K562 (cell line): Measurements from ENCODE around the gene IZUMO4. TPM values are rescaled to one million over a fixed set of nuclear protein-coding genes. Genes with fewer than 3 reads are reported as not detected.
A peak's percentile ranks its signal among the peaks of the same experiment; 100 is the strongest.

Source experiments
- ATAC-seq: fragments of 200-7000 bp; cut with Tn5 transposase; 3 replicates; pipeline ENCODE4 v1.9.1; 2020; ENCODE audit warnings: moderate library complexity
- BruUV-seq: library from RNA; stranded (reverse); fragments of 400-500 nt; replicated peaks from 2 replicates; lab custom pipeline; 2021; lab: Mats Ljungman, UMichigan
- CTCF ChIA-PET: fragments of 300-600 bp; formaldehyde crosslinking; extraction: SDS; loops from one replicate; lab custom pipeline; 2021; ENCODE audit warnings: low intra/inter-chr PET ratio; lab: Yijun Ruan, JAX
- POLR2A ChIA-PET: fragments of 300-600, 350-650 bp; sonication (Branson Sonifier 250); formaldehyde crosslinking; extraction: SDS; loops from one replicate; lab custom pipeline; 2021; ENCODE audit warnings: antibody characterized with exemption, inconsistent platforms; lab: Yijun Ruan, JAX
- DNase-seq, 4 experiments: peaks; one replicate each; pipeline versions ENCODE4 v3.0.0 to v3.0.0-alpha.2; 2011 to 2018; ENCODE audit warnings: low spot score in 3 of 4, mixed read lengths in 3 of 4; ENCODE audit errors: extremely low read depth in 1 of 4
- FAIRE-seq: peaks from 2 replicates; lab custom pipeline; 2011; peaks lifted over from hg19 to GRCh38; lab: Jason Lieb, UNC
- H2AFZ ChIP-seq: 2 replicates; pipeline ENCODE4 v1.6.0; 2011; ENCODE audit warnings: low read depth, low read length, control low read depth, inconsistent platforms
- H3K27ac ChIP-seq: fragments of 200-600 bp; 3 replicates; pipeline ENCODE4 v1.8.0; 2011; ENCODE audit warnings: low read depth, mild to moderate bottlenecking, control low read depth, inconsistent platforms, low read length, moderate library complexity, mixed read lengths; ENCODE audit errors: extremely low read depth
- H3K27me3 ChIP-seq, 2 experiments: fragments of 300-600 bp in 1 of 2; 2 replicates in 1 of 2; 3 replicates in 1 of 2; pipeline versions ENCODE4 v1.6.0 to v1.8.0; 2011; ENCODE audit warnings: inconsistent platforms in 2 of 2, low read length in 2 of 2, mild to moderate bottlenecking in 1 of 2, mixed read lengths in 1 of 2, moderate library complexity in 1 of 2; ENCODE audit not compliant: control insufficient read depth in 2 of 2, insufficient read depth in 2 of 2
- H3K36me3 ChIP-seq: fragments of 300-600 bp; 3 replicates; pipeline ENCODE4 v1.8.0; 2011; ENCODE audit warnings: mild to moderate bottlenecking, low read length, inconsistent platforms; ENCODE audit not compliant: control insufficient read depth, insufficient read depth
- H3K4me1 ChIP-seq, 2 experiments: fragments of 200-600 bp in 1 of 2; replicated peaks in 1 of 2; 2 replicates in 1 of 2; 3 replicates in 1 of 2; pipeline versions ENCODE4 v1.5.1 to v1.8.0; 2011; ENCODE audit warnings: inconsistent platforms in 2 of 2, low read length in 2 of 2, mild to moderate bottlenecking in 1 of 2, mixed read lengths in 1 of 2, moderate library complexity in 1 of 2; ENCODE audit not compliant: control insufficient read depth in 2 of 2, insufficient read depth in 2 of 2
- H3K4me2 ChIP-seq: 2 replicates; pipeline ENCODE4 v1.6.1; 2011; ENCODE audit warnings: low read length, control low read depth, inconsistent platforms, mixed read lengths; ENCODE audit not compliant: insufficient read depth
- H3K4me3 ChIP-seq: fragments of 200-600 bp; sonication (generic), shearing (Covaris generic); 2 replicates; pipeline ENCODE4 v1.5.1; 2016; ENCODE audit warnings: control low read depth, inconsistent platforms
- H3K79me2 ChIP-seq: fragments of 200-600 bp; 3 replicates; pipeline ENCODE4 v1.8.0; 2011; ENCODE audit warnings: low read length, inconsistent platforms; ENCODE audit not compliant: control insufficient read depth, insufficient read depth
- H3K9ac ChIP-seq, 2 experiments: 2 replicates each; pipeline versions ENCODE4 v1.6.0 to v1.6.1; 2011; ENCODE audit warnings: low read depth in 2 of 2, low read length in 2 of 2, control low read depth in 1 of 2, inconsistent platforms in 1 of 2, mild to moderate bottlenecking in 1 of 2, mixed read lengths in 1 of 2; ENCODE audit not compliant: insufficient read depth in 1 of 2
- H3K9me1 ChIP-seq: one replicate; pipeline ENCODE4 v1.6.0; 2011; ENCODE audit warnings: inconsistent platforms, mild to moderate bottlenecking, low read length, moderate library complexity; ENCODE audit not compliant: control insufficient read depth, insufficient read depth
- H3K9me3 ChIP-seq: replicated peaks from 2 replicates; pipeline ENCODE4 v1.5.1; 2011; ENCODE audit warnings: low read depth, low read length, inconsistent platforms; ENCODE audit not compliant: control insufficient read depth, insufficient read depth
- H4K20me1 ChIP-seq: replicated peaks from 2 replicates; pipeline ENCODE4 v1.6.1; 2011; ENCODE audit warnings: low read length, inconsistent platforms, mixed read lengths; ENCODE audit not compliant: control insufficient read depth, insufficient read depth
- BCOR ChIP-seq: fragments of 450-650 bp; IDR thresholded peaks from 2 replicates; pipeline ENCODE4 v1.6.1; 2016
- CC2D1A ChIP-seq: fragments of 450-650 bp; IDR thresholded peaks from 2 replicates; pipeline ENCODE4 v1.6.1; 2017; ENCODE audit warnings: mild to moderate bottlenecking
- ELF1 ChIP-seq: fragments of 200-800 bp; sonication (Bioruptor generic); IDR thresholded peaks from 2 replicates; pipeline ENCODE4 v1.6.1; 2016; ENCODE audit warnings: missing genetic modification characterization, missing compliant biosample characterization
- ELF4 ChIP-seq: fragments of 450-650 bp; formaldehyde crosslinking; IDR thresholded peaks from 2 replicates; pipeline ENCODE4 v1.4.0; 2022; ENCODE audit warnings: missing genetic modification characterization
- ELK3 ChIP-seq: fragments of 450-650 bp; formaldehyde crosslinking; IDR thresholded peaks from 2 replicates; pipeline ENCODE4 v1.4.0; 2020; ENCODE audit warnings: mild to moderate bottlenecking
- FOXK2 ChIP-seq, 2 experiments: fragments of 450-650 bp; IDR thresholded peaks in 1 of 2; conservative IDR thresholded peaks in 1 of 2; 2 replicates each; pipeline ENCODE4 v1.6.1; 2016; ENCODE audit warnings: low read depth in 2 of 2, mild to moderate bottlenecking in 1 of 2
- HDGF ChIP-seq: fragments of 450-650 bp; IDR thresholded peaks from 2 replicates; pipeline ENCODE4 v1.6.1; 2016
- HLTF ChIP-seq: fragments of 450-650 bp; IDR thresholded peaks from 2 replicates; pipeline ENCODE4 v1.6.1; 2016
- MTA1 ChIP-seq: fragments of 450-650 bp; IDR thresholded peaks from 2 replicates; pipeline ENCODE4 v1.6.1; 2017; ENCODE audit warnings: borderline replicate concordance
- PHF20 ChIP-seq: fragments of 450-650 bp; IDR thresholded peaks from 2 replicates; pipeline ENCODE4 v1.6.1; 2018; ENCODE audit not compliant: partially characterized antibody
- SPI1 ChIP-seq: IDR thresholded peaks from 2 replicates; pipeline ENCODE4 v1.6.1; 2011; ENCODE audit warnings: low read depth, low read length, control low read depth, borderline replicate concordance
- SREBF2 ChIP-seq: sonication (generic); formaldehyde crosslinking; IDR thresholded peaks from 2 replicates; pipeline ENCODE4 v1.4.0; 2020; ENCODE audit warnings: mild to moderate bottlenecking, missing genetic modification reagents
- TEAD2 ChIP-seq: fragments of 450-650 bp; IDR thresholded peaks from 2 replicates; pipeline ENCODE4 v1.6.1; 2016; ENCODE audit warnings: missing genetic modification characterization, control low read depth, missing compliant biosample characterization
- ZBTB33 ChIP-seq: sonication (generic); formaldehyde crosslinking; IDR thresholded peaks from 2 replicates; pipeline ENCODE4 v1.8.1; 2023; ENCODE audit warnings: mild to moderate bottlenecking, missing genetic modification reagents
- ZFX ChIP-seq: sonication (generic); formaldehyde crosslinking; IDR thresholded peaks from 2 replicates; pipeline ENCODE4 v1.8.0; 2022; ENCODE audit warnings: mild to moderate bottlenecking, missing genetic modification reagents, moderate library complexity
- ZNF134 ChIP-seq: fragments of 250-450 bp; sonication (Bioruptor Pico); conservative IDR thresholded peaks from 2 replicates; pipeline ENCODE4 v1.4.0; 2020
- ZNF175 ChIP-seq: fragments of 200-800 bp; sonication (Bioruptor generic); IDR thresholded peaks from 2 replicates; pipeline ENCODE4 v1.6.1; 2016; ENCODE audit warnings: low read depth, mild to moderate bottlenecking, missing genetic modification characterization, missing compliant biosample characterization
- ZNF232 ChIP-seq: sonication (generic); formaldehyde crosslinking; IDR thresholded peaks from 2 replicates; pipeline ENCODE4 v1.8.0; 2022; ENCODE audit warnings: mild to moderate bottlenecking, missing genetic modification reagents
- ZNF311 ChIP-seq: fragments of 250-450 bp; sonication (Bioruptor Pico); IDR thresholded peaks from 2 replicates; pipeline ENCODE4 v1.4.0; 2020; ENCODE audit warnings: mild to moderate bottlenecking, moderate library complexity
- ZNF707 ChIP-seq: fragments of 250-450 bp; sonication (Bioruptor Pico); conservative IDR thresholded peaks from 2 replicates; pipeline ENCODE4 v1.8.0; 2022; ENCODE audit warnings: inconsistent platforms, mild to moderate bottlenecking, moderate library complexity
- ZNF717 ChIP-seq: fragments of 250-450 bp; sonication (Bioruptor Pico); IDR thresholded peaks from 2 replicates; pipeline ENCODE4 v1.5.0; 2021
- WGBS: fragments of 100-300 bp; shearing (Covaris generic); methylation state at CpG from one replicate; pipeline ENCODE4 v1.1.6; 2016; ENCODE audit warnings: low coverage, mixed read lengths; ENCODE audit not compliant: insufficient coverage; ENCODE audit errors: missing lambda C conversion rate; 5-methylcytosine and 5-hydroxymethylcytosine counted together
- in situ Hi-C: fragments of 300-500 bp; cut with MboI; formaldehyde crosslinking; loops from 4 replicates; pipeline ENCODE4 v1.15.0; 2018; ENCODE audit warnings: inconsistent platforms, mixed read lengths
- intact Hi-C: fragments of 100-400 bp; cut with micrococcal nuclease; formaldehyde crosslinking; loops from 2 replicates; pipeline ENCODE4 v1.14.2; 2022
- polyA plus RNA-seq, 8 experiments: library from polyadenylated mRNA; depleted of rRNA in 4 of 8; stranded (reverse) in 5 of 8; unstranded in 3 of 8; fragments of >200 nt; fragmentation: Nextera tagmentation in 2 of 8; fragmentation: Illumina TruSeq in 1 of 8; extraction: Ambion mirVana in 2 of 8; extraction: Trizol in 1 of 8; gene quantifications; 2 replicates each; pipeline versions ENCODE4 v1.2.1 to v1.2.3, GENCODE V29; 2011 to 2014; ENCODE audit warnings: inconsistent platforms in 1 of 8, missing spikeins in 1 of 8
- total RNA-seq, 7 experiments: library from RNA; depleted of rRNA in 6 of 7; stranded (reverse); fragments of >200 nt in 6 of 7; fragmentation: Illumina TruSeq in 2 of 7; extraction: Trizol in 2 of 7; gene quantifications; 2 replicates each; pipeline versions ENCODE4 v1.2.1 to v1.2.3, GENCODE V29; 2011 to 2021; ENCODE audit warnings: low replicate concordance in 1 of 7

Gene IZUMO4
- total and polyA plus RNA-seq, 9 of the 15 experiments (the other 6 are each of a cell fraction or from before 2014, with no cell fraction given), result 0.07 to 3.9 (median 1.2) TPM

GRCh38 chr19:2051773-2052704 is 44.7 kb upstream of the IZUMO4 start:
- BruUV-seq, result no TSS peak
- CTCF ChIA-PET, result interaction anchor here (0.6 kb wide), 1 partner anchor 8 kb away, joined by 4 read pairs; no protein-coding TSS in a partner anchor
- H3K36me3 ChIP-seq, result peaks cover 28% of the 10 kb centered on the region; the same call in 2 of the 3 replicates
- H3K9me3 ChIP-seq, result no peaks in the 10 kb centered on the region
- intact Hi-C loops (no loop called here), in situ Hi-C loops (no loop called here)
- FAIRE-seq (no peak), ATAC-seq (no peak), DNase-seq (no peak)
- peak overlapping the region; percentile 85 for H3K4me2 ChIP-seq
- H3K4me1 ChIP-seq, result peaks cover 37 to 80% of the 10 kb centered on the region in 2 experiments
- peaks cover 4% of the 10 kb centered on the region for H3K9me1 ChIP-seq
- H4K20me1 ChIP-seq, result peaks cover 19% of the 10 kb centered on the region
- peak overlapping the region; percentile 90 for H3K27ac ChIP-seq
- H3K9ac ChIP-seq, result peak overlapping the region; percentile 87 to 98
- H2AFZ ChIP-seq, result peak overlapping the region; percentile 96
- POLR2A ChIA-PET, result interaction anchor here (0.6 to 2.5 kb wide), 9 partner anchors 8 to 424 kb away, joined by 3 to 18 read pairs (median 4); partner anchors contain the start of gene GADD45B
- H3K27me3 ChIP-seq, result no peaks in the 10 kb centered on the region
- peak overlapping the region; percentile 90 for H3K4me3 ChIP-seq
- H3K79me2 ChIP-seq, result peaks cover 44% of the 10 kb centered on the region
- 56% methylated on average over 12 of the region's 18 CpGs for WGBS
- TF ChIP-seq ZNF311 (CRISPR knock-in tag) (0 out of 2 replicates have a peak, but pooled peaks have one; percentile 51), MTA1 (0 out of 2 replicates have a peak, but pooled peaks have one; percentile 13), HDGF (peak; percentile 91), ZNF717 (CRISPR knock-in tag) (0 out of 2 replicates have a peak, but pooled peaks have one; percentile 45), ZNF134 (0 out of 2 replicates have a peak, but pooled peaks have one; percentile 34), ZFX (peak; percentile 47; the same call in 1 of the 2 replicates), ELK3 (peak; percentile 58; the same call in 1 of the 2 replicates), SREBF2 (CRISPR knock-in tag) (no peak), ELF4 (peak; percentile 32; the same call in 1 of the 2 replicates), ZNF707 (CRISPR knock-in tag) (0 out of 2 replicates have a peak, but pooled peaks have one; percentile 29), HLTF (no peak), ZNF175 (CRISPR knock-in tag) (0 out of 2 replicates have a peak, but pooled peaks have one; percentile 15), PHF20 (no peak), SPI1 (peak; percentile 14; the same call in 1 of the 2 replicates), ZBTB33 (peak; percentile 85), ELF1 (tag) (peak; percentile 27; the same call in 1 of the 2 replicates), TEAD2 (no peak), ZNF232 (CRISPR knock-in tag) (no peak), CC2D1A (0 out of 2 replicates have a peak, but pooled peaks have one; percentile 43), BCOR (0 out of 2 replicates have a peak, but pooled peaks have one; percentile 30), FOXK2 (conservative IDR thresholded peaks at IDR 0.05 in 1 of 2, IDR thresholded peaks at IDR 0.05 in 1 of 2; ENCODE audit: low read depth in 2 of 2) (no peak)
